Upper lobe of left lung (tissue), 6 donors: Measurements from ENCODE around the gene ARIH2. TPM values are rescaled to one million over a fixed set of nuclear protein-coding genes. Genes with fewer than 3 reads are reported as not detected.

Experiments used
- ATAC-seq, 2 donors: fragments of 200-7000 bp; cut with Tn5 transposase; one replicate each; pipeline ENCODE4 v1.9.1; 2022; ENCODE audit warnings: mild to moderate bottlenecking in 2 of 2, moderate library complexity in 2 of 2; ENCODE audit not compliant: low FRiP score in 2 of 2
- DNase-seq, 2 donors: peaks; one replicate each; pipeline ENCODE4 v3.0.0-alpha.2; 2019 to 2020
- H3K27ac ChIP-seq, 4 donors: fragments of 200-600 bp; sonication (generic); one replicate each; pipeline ENCODE4 v1.5.1; 2016 to 2019
- H3K27me3 ChIP-seq, 4 donors: fragments of 200-600 bp; sonication (generic); one replicate each; pipeline ENCODE4 v1.5.1; 2017 to 2019
- H3K36me3 ChIP-seq, 4 donors: fragments of 200-600 bp; sonication (generic); one replicate each; pipeline ENCODE4 v1.5.1; 2016 to 2019
- H3K4me1 ChIP-seq, 4 donors: fragments of 200-600 bp; sonication (generic); one replicate each; pipeline ENCODE4 v1.5.1; 2018 to 2019
- H3K4me3 ChIP-seq, 4 donors: fragments of 200-600 bp; sonication (generic); one replicate each; pipeline ENCODE4 v1.5.1; 2017 to 2019; ENCODE audit warnings: mild to moderate bottlenecking in 2 of 4, moderate library complexity in 1 of 4
- H3K9me3 ChIP-seq, 4 donors: fragments of 200-600 bp; sonication (generic); one replicate each; pipeline ENCODE4 v1.5.1; 2018 to 2019
- EP300 ChIP-seq, 4 donors: sonication (generic); formaldehyde crosslinking; IDR thresholded peaks; one replicate each; pipeline ENCODE4 v1.5.1; 2017; ENCODE audit warnings: antibody characterized with exemption in 4 of 4, control low read depth in 2 of 4
- POLR2A ChIP-seq, 4 donors: fragments of 450-650 bp; IDR thresholded peaks; one replicate each; pipeline ENCODE4 v1.5.1; 2016 to 2017; ENCODE audit warnings: antibody characterized with exemption in 4 of 4, mild to moderate bottlenecking in 2 of 4
- POLR2AphosphoS5 ChIP-seq, 2 donors: sonication (generic); formaldehyde crosslinking; IDR thresholded peaks; one replicate each; pipeline ENCODE4 v1.5.1; 2017; ENCODE audit warnings: antibody characterized with exemption in 2 of 2
- WGBS, 2 donors: methylation state at CpG; one replicate each; pipeline ENCODE4 v1.1.5; 2017 to 2018; 5-methylcytosine and 5-hydroxymethylcytosine counted together
- total RNA-seq, 6 donors: library from RNA; depleted of rRNA in 4 of 6; stranded (reverse); fragments of >200 nt in 4 of 6; gene quantifications; one replicate each; pipeline versions ENCODE4 v1.1.0 to v1.2.1, GENCODE V29; 2016 to 2021
- TF ChIP-seq, protein P1 (sequence below), 6 experiments: fragments of 450-650 bp in 4 of 6; fragments of 200-600 bp in 2 of 6; sonication (generic) in 2 of 6; IDR thresholded peaks; one replicate each; pipeline ENCODE4 v1.5.1; 2016 to 2019; ENCODE audit warnings: antibody characterized with exemption in 6 of 6
- donor health status: DM: no; HTN: no; CAD: no; lungs with moderate emphysema.
- donor health status: DM: no; HTN: yes; CAD: no; lungs with severe emphysema.

ARIH2 gene
- total RNA-seq, 6 donors from 2014 or later, result 81.2 to 190 (median 91.0) TPM

DNA sequence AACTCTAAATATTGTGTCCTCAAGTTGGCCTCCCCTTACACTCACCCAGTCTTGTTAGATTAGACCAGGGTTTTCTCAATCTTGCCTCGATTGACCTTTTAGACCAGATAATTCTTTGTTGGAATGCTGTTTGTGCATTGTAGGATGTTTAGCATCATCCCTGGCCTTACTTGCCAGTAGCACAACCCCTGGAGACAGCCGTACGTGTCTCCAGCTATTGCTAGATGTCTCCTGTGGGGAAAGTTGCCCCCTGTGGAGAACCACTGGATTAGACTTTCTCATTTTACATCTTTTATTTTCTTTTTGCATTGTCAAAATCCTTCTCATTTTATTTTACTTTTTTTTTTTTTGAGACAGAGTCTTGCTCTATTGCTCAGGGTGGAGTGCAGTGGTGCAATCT lies 90.8 kb downstream of the ARIH2 start:
- H3K27ac ChIP-seq, result no peak overlapping the region
- H3K9me3 ChIP-seq, result no peaks in the 10 kb centered on the region
- H3K27me3 ChIP-seq, result no peaks in the 10 kb centered on the region
- TF ChIP-seq, protein P1, sequence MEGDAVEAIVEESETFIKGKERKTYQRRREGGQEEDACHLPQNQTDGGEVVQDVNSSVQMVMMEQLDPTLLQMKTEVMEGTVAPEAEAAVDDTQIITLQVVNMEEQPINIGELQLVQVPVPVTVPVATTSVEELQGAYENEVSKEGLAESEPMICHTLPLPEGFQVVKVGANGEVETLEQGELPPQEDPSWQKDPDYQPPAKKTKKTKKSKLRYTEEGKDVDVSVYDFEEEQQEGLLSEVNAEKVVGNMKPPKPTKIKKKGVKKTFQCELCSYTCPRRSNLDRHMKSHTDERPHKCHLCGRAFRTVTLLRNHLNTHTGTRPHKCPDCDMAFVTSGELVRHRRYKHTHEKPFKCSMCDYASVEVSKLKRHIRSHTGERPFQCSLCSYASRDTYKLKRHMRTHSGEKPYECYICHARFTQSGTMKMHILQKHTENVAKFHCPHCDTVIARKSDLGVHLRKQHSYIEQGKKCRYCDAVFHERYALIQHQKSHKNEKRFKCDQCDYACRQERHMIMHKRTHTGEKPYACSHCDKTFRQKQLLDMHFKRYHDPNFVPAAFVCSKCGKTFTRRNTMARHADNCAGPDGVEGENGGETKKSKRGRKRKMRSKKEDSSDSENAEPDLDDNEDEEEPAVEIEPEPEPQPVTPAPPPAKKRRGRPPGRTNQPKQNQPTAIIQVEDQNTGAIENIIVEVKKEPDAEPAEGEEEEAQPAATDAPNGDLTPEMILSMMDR (IDR thresholded peaks at IDR 0.05), result no peak
- TF ChIP-seq POLR2AphosphoS5 (IDR thresholded peaks at IDR 0.05), result no peak
- TF ChIP-seq POLR2A (IDR thresholded peaks at IDR 0.05), result no peak
- TF ChIP-seq EP300 (IDR thresholded peaks at IDR 0.05), result no peak
- H3K4me1 ChIP-seq, result peaks cover 17 to 32% (median 18%) of the 10 kb centered on the region in 4 donors
- DNase-seq (no peak), ATAC-seq (no peak)
- H3K36me3 ChIP-seq, result peaks cover 0 to 34% (median 27%) of the 10 kb centered on the region in 4 donors
- WGBS, 2 donors, result 87 to 88% methylated on average over 3 of the region's 3 CpGs
- no peak overlapping the region for H3K4me3 ChIP-seq

DNA sequence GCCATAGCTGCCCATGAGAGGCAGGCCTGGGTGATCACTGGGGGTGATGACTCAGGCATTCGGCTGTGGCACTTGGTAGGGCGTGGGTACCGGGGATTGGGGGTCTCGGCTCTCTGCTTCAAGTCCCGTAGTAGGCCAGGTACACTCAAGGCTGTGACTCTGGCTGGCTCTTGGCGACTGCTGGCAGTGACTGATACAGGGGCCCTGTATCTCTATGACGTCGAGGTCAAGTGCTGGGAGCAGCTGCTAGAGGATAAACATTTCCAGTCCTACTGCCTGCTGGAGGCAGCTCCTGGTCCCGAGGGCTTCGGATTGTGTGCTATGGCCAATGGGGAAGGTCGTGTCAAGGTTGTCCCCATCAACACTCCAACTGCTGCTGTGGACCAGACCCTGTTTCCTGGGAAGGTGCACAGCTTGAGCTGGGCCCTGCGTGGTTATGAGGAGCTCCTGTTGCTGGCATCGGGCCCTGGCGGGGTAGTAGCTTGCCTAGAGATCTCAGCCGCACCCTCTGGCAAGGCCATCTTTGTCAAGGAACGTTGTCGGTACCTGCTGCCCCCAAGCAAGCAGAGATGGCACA lies 93.9 kb downstream of the ARIH2 start:
- H3K36me3 ChIP-seq, result peaks cover 11 to 54% (median 45%) of the 10 kb centered on the region in 4 donors
- DNase-seq (no peak), ATAC-seq (no peak)
- no peaks in the 10 kb centered on the region for H3K9me3 ChIP-seq
- peaks cover 14 to 30% (median 15%) of the 10 kb centered on the region in 4 donors for H3K4me1 ChIP-seq
- 82% methylated on average over 13 of the region's 17 CpGs; no CpG with 5 or more reads in 1 of the 2 donors for WGBS, 2 donors
- TF ChIP-seq, protein P1 (IDR thresholded peaks at IDR 0.05), result no peak
- TF ChIP-seq POLR2AphosphoS5 (IDR thresholded peaks at IDR 0.05) (no peak), EP300 (IDR thresholded peaks at IDR 0.05) (no peak), POLR2A (IDR thresholded peaks at IDR 0.05) (no peak)
- H3K27me3 ChIP-seq, result no peaks in the 10 kb centered on the region
- H3K4me3 ChIP-seq, result no peak overlapping the region
- no peak overlapping the region for H3K27ac ChIP-seq

DNA sequence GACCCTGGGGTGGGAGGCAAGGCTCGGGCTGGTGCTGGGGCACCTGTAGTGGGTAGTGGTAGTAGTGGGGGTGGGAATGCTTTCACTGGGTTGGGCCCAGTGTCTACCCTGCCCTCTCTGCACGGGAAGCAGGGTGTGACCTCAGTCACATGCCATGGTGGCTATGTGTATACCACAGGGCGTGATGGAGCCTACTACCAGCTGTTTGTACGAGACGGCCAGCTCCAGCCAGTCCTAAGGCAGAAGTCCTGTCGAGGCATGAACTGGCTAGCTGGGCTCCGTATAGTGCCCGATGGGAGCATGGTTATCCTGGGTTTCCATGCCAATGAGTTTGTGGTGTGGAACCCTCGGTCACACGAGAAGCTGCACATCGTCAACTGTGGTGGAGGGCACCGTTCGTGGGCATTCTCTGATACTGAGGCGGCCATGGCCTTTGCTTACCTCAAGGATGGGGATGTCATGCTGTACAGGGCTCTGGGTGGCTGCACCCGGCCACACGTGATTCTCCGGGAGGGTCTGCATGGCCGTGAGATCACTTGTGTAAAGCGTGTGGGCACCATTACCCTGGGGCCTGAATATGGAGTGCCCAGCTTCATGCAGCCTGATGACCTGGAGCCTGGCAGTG lies 94.6 kb downstream of the ARIH2 start:
- H3K4me1 ChIP-seq, result peaks cover 14 to 30% (median 15%) of the 10 kb centered on the region in 4 donors
- 87 to 88% methylated on average over 5 to 13 of the region's 19 CpGs for WGBS, 2 donors
- H3K36me3 ChIP-seq, result peaks cover 11 to 54% (median 45%) of the 10 kb centered on the region in 4 donors
- no peaks in the 10 kb centered on the region for H3K27me3 ChIP-seq
- no peak for ATAC-seq
- no peak overlapping the region for H3K4me3 ChIP-seq
- H3K9me3 ChIP-seq, result no peaks in the 10 kb centered on the region
- no peak for DNase-seq
- no peak for TF ChIP-seq EP300 (IDR thresholded peaks at IDR 0.05)
- TF ChIP-seq, protein P1 (IDR thresholded peaks at IDR 0.05), result no peak
- TF ChIP-seq POLR2A (IDR thresholded peaks at IDR 0.05), result no peak
- no peak for TF ChIP-seq POLR2AphosphoS5 (IDR thresholded peaks at IDR 0.05)
- H3K27ac ChIP-seq, result no peak overlapping the region

DNA sequence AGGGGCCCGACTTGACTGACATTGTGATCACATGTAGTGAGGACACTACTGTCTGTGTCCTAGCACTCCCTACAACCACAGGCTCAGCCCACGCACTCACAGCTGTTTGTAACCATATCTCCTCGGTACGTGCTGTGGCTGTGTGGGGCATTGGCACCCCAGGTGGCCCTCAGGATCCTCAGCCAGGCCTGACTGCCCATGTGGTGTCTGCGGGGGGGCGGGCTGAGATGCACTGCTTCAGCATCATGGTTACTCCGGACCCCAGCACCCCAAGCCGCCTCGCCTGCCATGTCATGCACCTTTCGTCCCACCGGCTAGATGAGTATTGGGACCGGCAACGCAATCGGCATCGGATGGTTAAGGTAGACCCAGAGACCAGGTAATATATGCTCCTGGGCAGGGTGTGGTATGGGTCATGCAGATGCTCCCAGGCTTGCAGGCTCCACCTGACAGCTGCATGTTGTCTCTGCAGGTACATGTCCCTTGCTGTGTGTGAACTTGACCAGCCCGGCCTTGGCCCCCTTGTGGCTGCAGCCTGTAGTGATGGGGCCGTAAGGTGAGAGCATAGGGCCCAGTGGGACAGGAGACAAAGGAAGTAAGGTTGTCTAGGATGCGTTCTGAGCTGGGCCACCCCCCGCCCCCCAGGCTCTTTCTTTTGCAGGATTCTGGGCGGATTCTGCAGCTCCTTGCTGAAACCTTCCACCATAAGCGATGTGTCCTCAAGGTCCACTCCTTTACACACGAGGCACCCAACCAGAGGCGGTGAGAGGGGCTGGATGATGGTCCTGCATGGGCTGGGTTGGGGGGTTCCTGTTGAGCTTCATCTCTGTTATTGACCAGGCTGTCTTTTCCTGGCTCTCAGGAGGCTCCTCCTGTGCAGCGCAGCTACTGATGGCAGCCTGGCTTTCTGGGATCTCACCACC lies 95.4 kb downstream of the ARIH2 start:
- no peaks in the 10 kb centered on the region for H3K27me3 ChIP-seq
- WGBS, 2 donors, result 86 to 88% methylated on average over 23 to 24 of the region's 24 CpGs
- peak in 1 of 2 donors; percentile 72 for DNase-seq
- peaks cover 11 to 54% (median 45%) of the 10 kb centered on the region in 4 donors for H3K36me3 ChIP-seq
- H3K27ac ChIP-seq, result no peak overlapping the region
- H3K4me3 ChIP-seq, result no peak overlapping the region
- no peak for ATAC-seq
- H3K4me1 ChIP-seq, result peaks cover 11 to 26% (median 15%) of the 10 kb centered on the region in 4 donors
- TF ChIP-seq, protein P1 (IDR thresholded peaks at IDR 0.05), result peak; percentile 29 to 63 (median 40)
- no peak for TF ChIP-seq EP300 (IDR thresholded peaks at IDR 0.05)
- no peak for TF ChIP-seq POLR2A (IDR thresholded peaks at IDR 0.05)
- H3K9me3 ChIP-seq, result no peaks in the 10 kb centered on the region
